HepG2 (cell line): ENCODE results near the gene FANCL. TPM values are rescaled to one million over a fixed set of nuclear protein-coding genes. Genes with fewer than 3 reads are reported as not detected.
"Not testable (repeated sequence)": the region's sequence is repeated elsewhere in the genome, so short reads cannot be mapped to it uniquely, and the experiment has no call there.

Source experiments
- FOXJ3 ChIP-seq: sonication (generic); formaldehyde crosslinking; IDR thresholded peaks from 2 replicates; pipeline ENCODE4 v1.4.0; 2020; ENCODE audit warnings: missing genetic modification reagents, mild to moderate bottlenecking, borderline replicate concordance
- FOXK1 ChIP-seq: sonication (generic); formaldehyde crosslinking; IDR thresholded peaks from 2 replicates; pipeline ENCODE4 v1.4.0; 2020; ENCODE audit warnings: low read depth, missing genetic modification reagents, borderline replicate concordance
- GABPA ChIP-seq, 2 experiments: IDR thresholded peaks; 2 replicates each; pipeline ENCODE4 v1.6.1; 2011 to 2016; ENCODE audit warnings: low read depth in 2 of 2, low read length in 1 of 2, missing biosample characterization in 1 of 2, missing genetic modification characterization in 1 of 2
- HMG20A ChIP-seq: IDR thresholded peaks from 2 replicates; pipeline ENCODE4 v1.6.1; 2016; ENCODE audit warnings: borderline replicate concordance
- ISL2 ChIP-seq: sonication (generic); formaldehyde crosslinking; IDR thresholded peaks from 2 replicates; pipeline ENCODE4 v1.5.0; 2020; ENCODE audit warnings: missing genetic modification reagents
- KLF6 ChIP-seq: IDR thresholded peaks from 2 replicates; pipeline ENCODE4 v1.8.0; 2016; ENCODE audit warnings: missing biosample characterization, missing genetic modification reagents
- RARA ChIP-seq: IDR thresholded peaks from 2 replicates; pipeline ENCODE4 v1.6.1; 2016; ENCODE audit warnings: missing genetic modification reagents, missing compliant biosample characterization
- SAP130 ChIP-seq: IDR thresholded peaks from 2 replicates; pipeline ENCODE4 v1.6.1; 2016; ENCODE audit warnings: low read depth
- SIX1 ChIP-seq: sonication (generic); formaldehyde crosslinking; IDR thresholded peaks from 2 replicates; pipeline ENCODE4 v1.4.0; 2020; ENCODE audit warnings: missing genetic modification reagents, borderline replicate concordance
- polyA plus RNA-seq, 8 experiments: library from polyadenylated mRNA; depleted of rRNA in 3 of 8; stranded (reverse) in 7 of 8; unstranded in 1 of 8; fragments of >200 nt; fragmentation: Illumina TruSeq in 4 of 8; extraction: Trizol in 4 of 8; gene quantifications; 2 replicates each; pipeline versions ENCODE4 v1.2.1 to v1.2.3, GENCODE V29; 2011 to 2016; ENCODE audit warnings: low read depth in 4 of 8, missing spikeins in 1 of 8, mixed read lengths in 1 of 8; ENCODE audit not compliant: insufficient read depth in 1 of 8
- total RNA-seq, 5 experiments: library from RNA; depleted of rRNA; stranded (reverse); fragments of >200 nt; fragmentation: Illumina TruSeq; extraction: Trizol; gene quantifications; 2 replicates each; pipeline ENCODE4 v1.2.3, GENCODE V29; 2016; ENCODE audit warnings: low read depth in 1 of 5
- TF ChIP-seq, protein P1 (sequence below): sonication (generic); formaldehyde crosslinking; IDR thresholded peaks from 2 replicates; pipeline ENCODE4 v1.5.0; 2020; ENCODE audit warnings: mild to moderate bottlenecking, missing genetic modification reagents, borderline replicate concordance
- TF ChIP-seq, protein P2 (sequence below): sonication (generic); formaldehyde crosslinking; conservative IDR thresholded peaks from 2 replicates; pipeline ENCODE4 v1.8.0; 2022; ENCODE audit warnings: mild to moderate bottlenecking, moderate library complexity, missing genetic modification reagents
- TF ChIP-seq, protein P3 (sequence below): sonication (generic); formaldehyde crosslinking; IDR thresholded peaks from 2 replicates; pipeline ENCODE4 v1.4.0; 2020; ENCODE audit warnings: mild to moderate bottlenecking, missing genetic modification reagents, borderline replicate concordance
- TF ChIP-seq, protein P4 (sequence below): IDR thresholded peaks from 2 replicates; pipeline ENCODE4 v1.6.1; 2016; ENCODE audit warnings: mild to moderate bottlenecking
- TF ChIP-seq, protein P5 (sequence below): sonication (generic); formaldehyde crosslinking; IDR thresholded peaks from 2 replicates; pipeline ENCODE4 v1.4.0; 2020; ENCODE audit warnings: missing genetic modification reagents

Gene FANCL
- total and polyA plus RNA-seq, 2 of the 13 experiments (the other 11 are each of a cell fraction or from before 2014, with no cell fraction given): 40.7 to 66.8 TPM

DNA sequence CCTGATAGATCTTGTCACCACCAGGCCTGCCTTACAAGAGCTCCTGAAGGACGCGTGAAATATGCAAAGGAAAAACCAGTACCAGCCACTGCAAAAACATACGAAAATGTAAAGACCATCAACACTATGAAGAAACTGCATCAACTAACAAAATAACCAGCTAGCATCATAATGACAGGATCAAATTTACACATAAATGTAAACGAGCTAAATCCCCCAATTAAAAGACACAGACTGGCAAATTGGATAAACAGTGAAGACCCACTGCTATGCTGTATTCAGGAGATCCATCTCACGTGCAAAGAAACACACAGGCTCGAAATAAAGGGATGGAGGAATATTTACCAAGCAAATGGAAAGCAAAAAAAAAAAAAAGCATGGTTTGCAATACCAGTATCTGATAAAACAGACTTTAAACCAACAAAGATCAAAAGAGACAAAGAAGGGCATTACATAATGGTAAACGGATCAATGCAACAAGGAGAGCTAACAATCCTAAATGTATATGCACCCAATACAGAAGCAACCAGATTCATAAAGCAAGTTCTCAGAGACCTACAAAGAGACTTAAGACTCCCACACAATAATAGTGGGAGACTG is 70.7 kb downstream of the FANCL start (continued):
- TF ChIP-seq, protein P1, sequence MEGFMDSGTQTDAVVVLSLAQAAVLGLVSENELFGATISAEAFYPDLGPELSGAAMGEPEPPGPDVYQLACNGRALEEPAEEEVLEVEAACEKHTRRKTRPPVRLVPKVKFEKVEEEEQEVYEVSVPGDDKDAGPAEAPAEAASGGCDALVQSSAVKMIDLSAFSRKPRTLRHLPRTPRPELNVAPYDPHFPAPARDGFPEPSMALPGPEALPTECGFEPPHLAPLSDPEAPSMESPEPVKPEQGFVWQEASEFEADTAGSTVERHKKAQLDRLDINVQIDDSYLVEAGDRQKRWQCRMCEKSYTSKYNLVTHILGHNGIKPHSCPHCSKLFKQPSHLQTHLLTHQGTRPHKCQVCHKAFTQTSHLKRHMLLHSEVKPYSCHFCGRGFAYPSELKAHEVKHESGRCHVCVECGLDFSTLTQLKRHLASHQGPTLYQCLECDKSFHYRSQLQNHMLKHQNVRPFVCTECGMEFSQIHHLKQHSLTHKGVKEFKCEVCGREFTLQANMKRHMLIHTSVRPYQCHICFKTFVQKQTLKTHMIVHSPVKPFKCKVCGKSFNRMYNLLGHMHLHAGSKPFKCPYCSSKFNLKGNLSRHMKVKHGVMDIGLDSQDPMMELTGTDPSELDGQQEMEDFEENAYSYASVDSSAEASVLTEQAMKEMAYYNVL (CRISPR knock-in tag): peak; percentile 83
- TF ChIP-seq, protein P2, sequence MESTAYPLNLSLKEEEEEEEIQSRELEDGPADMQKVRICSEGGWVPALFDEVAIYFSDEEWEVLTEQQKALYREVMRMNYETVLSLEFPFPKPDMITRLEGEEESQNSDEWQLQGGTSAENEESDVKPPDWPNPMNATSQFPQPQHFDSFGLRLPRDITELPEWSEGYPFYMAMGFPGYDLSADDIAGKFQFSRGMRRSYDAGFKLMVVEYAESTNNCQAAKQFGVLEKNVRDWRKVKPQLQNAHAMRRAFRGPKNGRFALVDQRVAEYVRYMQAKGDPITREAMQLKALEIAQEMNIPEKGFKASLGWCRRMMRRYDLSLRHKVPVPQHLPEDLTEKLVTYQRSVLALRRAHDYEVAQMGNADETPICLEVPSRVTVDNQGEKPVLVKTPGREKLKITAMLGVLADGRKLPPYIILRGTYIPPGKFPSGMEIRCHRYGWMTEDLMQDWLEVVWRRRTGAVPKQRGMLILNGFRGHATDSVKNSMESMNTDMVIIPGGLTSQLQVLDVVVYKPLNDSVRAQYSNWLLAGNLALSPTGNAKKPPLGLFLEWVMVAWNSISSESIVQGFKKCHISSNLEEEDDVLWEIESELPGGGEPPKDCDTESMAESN: peak; percentile 36; the same call in 1 of the 2 replicates
- TF ChIP-seq FOXK1 (CRISPR knock-in tag): 0 out of 2 replicates have a peak, but pooled peaks have one; percentile 73
- peak; percentile 88; the same call in 1 of the 2 replicates for TF ChIP-seq FOXJ3 (CRISPR knock-in tag)
- peak; percentile 55; the same call in 1 of the 2 replicates for TF ChIP-seq RARA
- TF ChIP-seq GABPA (IDR thresholded peaks at IDR 0.05; ENCODE audit: low read depth, low read length): not testable (repeated sequence)
- TF ChIP-seq GABPA (CRISPR knock-in tag; IDR thresholded peaks at IDR 0.05; ENCODE audit: low read depth): peak; percentile 25; the same call in 1 of the 2 replicates
- TF ChIP-seq, protein P3, sequence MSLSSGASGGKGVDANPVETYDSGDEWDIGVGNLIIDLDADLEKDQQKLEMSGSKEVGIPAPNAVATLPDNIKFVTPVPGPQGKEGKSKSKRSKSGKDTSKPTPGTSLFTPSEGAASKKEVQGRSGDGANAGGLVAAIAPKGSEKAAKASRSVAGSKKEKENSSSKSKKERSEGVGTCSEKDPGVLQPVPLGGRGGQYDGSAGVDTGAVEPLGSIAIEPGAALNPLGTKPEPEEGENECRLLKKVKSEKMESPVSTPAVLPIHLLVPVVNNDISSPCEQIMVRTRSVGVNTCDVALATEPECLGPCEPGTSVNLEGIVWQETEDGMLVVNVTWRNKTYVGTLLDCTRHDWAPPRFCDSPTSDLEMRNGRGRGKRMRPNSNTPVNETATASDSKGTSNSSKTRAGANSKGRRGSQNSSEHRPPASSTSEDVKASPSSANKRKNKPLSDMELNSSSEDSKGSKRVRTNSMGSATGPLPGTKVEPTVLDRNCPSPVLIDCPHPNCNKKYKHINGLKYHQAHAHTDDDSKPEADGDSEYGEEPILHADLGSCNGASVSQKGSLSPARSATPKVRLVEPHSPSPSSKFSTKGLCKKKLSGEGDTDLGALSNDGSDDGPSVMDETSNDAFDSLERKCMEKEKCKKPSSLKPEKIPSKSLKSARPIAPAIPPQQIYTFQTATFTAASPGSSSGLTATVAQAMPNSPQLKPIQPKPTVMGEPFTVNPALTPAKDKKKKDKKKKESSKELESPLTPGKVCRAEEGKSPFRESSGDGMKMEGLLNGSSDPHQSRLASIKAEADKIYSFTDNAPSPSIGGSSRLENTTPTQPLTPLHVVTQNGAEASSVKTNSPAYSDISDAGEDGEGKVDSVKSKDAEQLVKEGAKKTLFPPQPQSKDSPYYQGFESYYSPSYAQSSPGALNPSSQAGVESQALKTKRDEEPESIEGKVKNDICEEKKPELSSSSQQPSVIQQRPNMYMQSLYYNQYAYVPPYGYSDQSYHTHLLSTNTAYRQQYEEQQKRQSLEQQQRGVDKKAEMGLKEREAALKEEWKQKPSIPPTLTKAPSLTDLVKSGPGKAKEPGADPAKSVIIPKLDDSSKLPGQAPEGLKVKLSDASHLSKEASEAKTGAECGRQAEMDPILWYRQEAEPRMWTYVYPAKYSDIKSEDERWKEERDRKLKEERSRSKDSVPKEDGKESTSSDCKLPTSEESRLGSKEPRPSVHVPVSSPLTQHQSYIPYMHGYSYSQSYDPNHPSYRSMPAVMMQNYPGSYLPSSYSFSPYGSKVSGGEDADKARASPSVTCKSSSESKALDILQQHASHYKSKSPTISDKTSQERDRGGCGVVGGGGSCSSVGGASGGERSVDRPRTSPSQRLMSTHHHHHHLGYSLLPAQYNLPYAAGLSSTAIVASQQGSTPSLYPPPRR: peak; percentile 67; the same call in 1 of the 2 replicates
- peak; percentile 66; the same call in 1 of the 2 replicates for TF ChIP-seq SIX1 (CRISPR knock-in tag)
- TF ChIP-seq, protein P4, sequence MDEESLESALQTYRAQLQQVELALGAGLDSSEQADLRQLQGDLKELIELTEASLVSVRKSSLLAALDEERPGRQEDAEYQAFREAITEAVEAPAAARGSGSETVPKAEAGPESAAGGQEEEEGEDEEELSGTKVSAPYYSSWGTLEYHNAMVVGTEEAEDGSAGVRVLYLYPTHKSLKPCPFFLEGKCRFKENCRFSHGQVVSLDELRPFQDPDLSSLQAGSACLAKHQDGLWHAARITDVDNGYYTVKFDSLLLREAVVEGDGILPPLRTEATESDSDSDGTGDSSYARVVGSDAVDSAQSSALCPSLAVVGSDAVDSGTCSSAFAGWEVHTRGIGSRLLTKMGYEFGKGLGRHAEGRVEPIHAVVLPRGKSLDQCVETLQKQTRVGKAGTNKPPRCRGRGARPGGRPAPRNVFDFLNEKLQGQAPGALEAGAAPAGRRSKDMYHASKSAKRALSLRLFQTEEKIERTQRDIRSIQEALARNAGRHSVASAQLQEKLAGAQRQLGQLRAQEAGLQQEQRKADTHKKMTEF (CRISPR knock-in tag): peak; percentile 82
- TF ChIP-seq, protein P5, sequence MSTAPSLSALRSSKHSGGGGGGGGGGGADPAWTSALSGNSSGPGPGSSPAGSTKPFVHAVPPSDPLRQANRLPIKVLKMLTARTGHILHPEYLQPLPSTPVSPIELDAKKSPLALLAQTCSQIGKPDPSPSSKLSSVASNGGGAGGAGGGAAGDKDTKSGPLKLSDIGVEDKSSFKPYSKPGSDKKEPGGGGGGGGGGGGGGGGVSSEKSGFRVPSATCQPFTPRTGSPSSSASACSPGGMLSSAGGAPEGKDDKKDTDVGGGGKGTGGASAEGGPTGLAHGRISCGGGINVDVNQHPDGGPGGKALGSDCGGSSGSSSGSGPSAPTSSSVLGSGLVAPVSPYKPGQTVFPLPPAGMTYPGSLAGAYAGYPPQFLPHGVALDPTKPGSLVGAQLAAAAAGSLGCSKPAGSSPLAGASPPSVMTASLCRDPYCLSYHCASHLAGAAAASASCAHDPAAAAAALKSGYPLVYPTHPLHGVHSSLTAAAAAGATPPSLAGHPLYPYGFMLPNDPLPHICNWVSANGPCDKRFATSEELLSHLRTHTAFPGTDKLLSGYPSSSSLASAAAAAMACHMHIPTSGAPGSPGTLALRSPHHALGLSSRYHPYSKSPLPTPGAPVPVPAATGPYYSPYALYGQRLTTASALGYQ: peak; percentile 84
- peak; percentile 51; the same call in 1 of the 2 replicates for TF ChIP-seq SAP130 (CRISPR knock-in tag)
- TF ChIP-seq HMG20A (CRISPR knock-in tag): peak; percentile 77
- peak; percentile 96 for TF ChIP-seq ISL2 (CRISPR knock-in tag)
- TF ChIP-seq KLF6 (CRISPR knock-in tag): peak; percentile 80; the same call in 1 of the 2 replicates
